Breast epithelium (tissue), 3 donors: ENCODE measurements around the gene HEY2.

Experiments used
- CTCF ChIP-seq, 3 donors: fragments of 450-650 bp; IDR thresholded peaks; one replicate each; pipeline ENCODE4 v1.5.1; 2016 to 2017; ENCODE audit warnings: antibody characterized with exemption in 3 of 3, mild to moderate bottlenecking in 3 of 3, moderate library complexity in 3 of 3
- POLR2A ChIP-seq: fragments of 450-650 bp; IDR thresholded peaks from one replicate; pipeline ENCODE4 v1.6.1; 2016; ENCODE audit warnings: antibody characterized with exemption, mild to moderate bottlenecking, moderate library complexity

GRCh38 chr6:125751334-125751916 lies 2.0 kb downstream of the HEY2 start:
- TF ChIP-seq CTCF (IDR thresholded peaks at IDR 0.05) (no peak), POLR2A (no peak)
